ENCODE measurements around the gene GLYR1.

GRCh38 chr16:4820652-4821051 lies 26.4 kb downstream of the GLYR1 start:
- TF ChIP-seq, protein P1, sequence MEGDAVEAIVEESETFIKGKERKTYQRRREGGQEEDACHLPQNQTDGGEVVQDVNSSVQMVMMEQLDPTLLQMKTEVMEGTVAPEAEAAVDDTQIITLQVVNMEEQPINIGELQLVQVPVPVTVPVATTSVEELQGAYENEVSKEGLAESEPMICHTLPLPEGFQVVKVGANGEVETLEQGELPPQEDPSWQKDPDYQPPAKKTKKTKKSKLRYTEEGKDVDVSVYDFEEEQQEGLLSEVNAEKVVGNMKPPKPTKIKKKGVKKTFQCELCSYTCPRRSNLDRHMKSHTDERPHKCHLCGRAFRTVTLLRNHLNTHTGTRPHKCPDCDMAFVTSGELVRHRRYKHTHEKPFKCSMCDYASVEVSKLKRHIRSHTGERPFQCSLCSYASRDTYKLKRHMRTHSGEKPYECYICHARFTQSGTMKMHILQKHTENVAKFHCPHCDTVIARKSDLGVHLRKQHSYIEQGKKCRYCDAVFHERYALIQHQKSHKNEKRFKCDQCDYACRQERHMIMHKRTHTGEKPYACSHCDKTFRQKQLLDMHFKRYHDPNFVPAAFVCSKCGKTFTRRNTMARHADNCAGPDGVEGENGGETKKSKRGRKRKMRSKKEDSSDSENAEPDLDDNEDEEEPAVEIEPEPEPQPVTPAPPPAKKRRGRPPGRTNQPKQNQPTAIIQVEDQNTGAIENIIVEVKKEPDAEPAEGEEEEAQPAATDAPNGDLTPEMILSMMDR (IDR thresholded peaks at IDR 0.05; ENCODE audit: low read length) = no peak
- TF ChIP-seq EZH2 (IDR thresholded peaks at IDR 0.05; ENCODE audit: borderline replicate concordance, low read length) = no peak

Data from OCI-LY1 (cell line).